Skeletal muscle tissue (tissue), 4 donors: ENCODE results near the gene MGST1. TPM values are rescaled to one million over a fixed set of nuclear protein-coding genes. Genes with fewer than 3 reads are reported as not detected.
"Not testable (repeated sequence)": the region's sequence is repeated elsewhere in the genome, so short reads cannot be mapped to it uniquely, and the experiment has no call there.

Experiments
- H3K27ac ChIP-seq: one replicate; pipeline ENCODE4 v1.7.0; 2013; ENCODE audit warnings: mild to moderate bottlenecking, low read depth, low read length, inconsistent platforms
- H3K27me3 ChIP-seq, 3 donors: one replicate each; pipeline ENCODE4 v1.7.0; 2013; ENCODE audit warnings: low read length in 3 of 3; ENCODE audit not compliant: control insufficient read depth in 3 of 3, insufficient read depth in 3 of 3
- H3K36me3 ChIP-seq, 3 donors: one replicate each; pipeline ENCODE4 v1.7.0; 2013; ENCODE audit warnings: low read length in 3 of 3; ENCODE audit not compliant: control insufficient read depth in 3 of 3, insufficient read depth in 3 of 3
- H3K4me1 ChIP-seq, 3 donors: one replicate each; pipeline ENCODE4 v1.7.0; 2013; ENCODE audit warnings: low read length in 3 of 3, mild to moderate bottlenecking in 3 of 3; ENCODE audit not compliant: control insufficient read depth in 3 of 3, insufficient read depth in 3 of 3
- H3K4me3 ChIP-seq, 3 donors: one replicate each; pipeline ENCODE4 v1.7.0; 2013; ENCODE audit warnings: low read length in 3 of 3
- H3K9ac ChIP-seq, 3 donors: one replicate each; pipeline ENCODE4 v1.7.0; 2013; ENCODE audit warnings: low read length in 3 of 3, mild to moderate bottlenecking in 3 of 3, moderate library complexity in 2 of 3, low read depth in 1 of 3
- H3K9me3 ChIP-seq, 3 donors: one replicate each; pipeline ENCODE4 v1.7.0; 2013; ENCODE audit warnings: low read length in 3 of 3; ENCODE audit not compliant: control insufficient read depth in 3 of 3
- total RNA-seq: library from RNA; depleted of rRNA; stranded (reverse); fragments of >200 nt; gene quantifications from one replicate; pipeline ENCODE4 v1.2.3, GENCODE V29; 2014
- donor health status: Osteomylitis.

The MGST1 gene
- total RNA-seq, 1 donor from 2014 or later, result 12.5 TPM

DNA sequence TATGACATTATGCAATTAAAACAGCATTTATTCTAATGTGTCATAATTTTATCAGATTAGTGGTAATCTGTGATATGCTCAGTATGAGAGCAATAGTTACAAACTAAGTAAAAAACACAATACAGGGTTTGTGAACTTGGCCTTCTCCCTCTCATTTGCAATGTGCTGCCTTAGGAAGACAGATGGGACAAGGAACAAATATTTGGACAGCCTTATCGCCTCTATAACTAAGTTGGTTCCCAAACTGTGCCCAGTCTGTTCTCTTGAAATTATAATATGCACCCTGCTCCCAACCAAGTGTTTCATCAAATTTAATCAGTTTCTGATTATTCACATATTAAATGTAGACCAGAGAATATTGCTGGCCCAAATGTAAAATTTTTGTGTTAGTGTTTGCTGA lies 22.7 kb downstream of the MGST1 start:
- no peaks in the 10 kb centered on the region for H3K27me3 ChIP-seq
- no peaks in the 10 kb centered on the region for H3K9me3 ChIP-seq
- no peaks in the 10 kb centered on the region for H3K36me3 ChIP-seq
- H3K27ac ChIP-seq, result no peak overlapping the region
- H3K4me1 ChIP-seq, result no peaks in the 10 kb centered on the region
- no peak overlapping the region for H3K9ac ChIP-seq
- H3K4me3 ChIP-seq, result no peak overlapping the region

DNA sequence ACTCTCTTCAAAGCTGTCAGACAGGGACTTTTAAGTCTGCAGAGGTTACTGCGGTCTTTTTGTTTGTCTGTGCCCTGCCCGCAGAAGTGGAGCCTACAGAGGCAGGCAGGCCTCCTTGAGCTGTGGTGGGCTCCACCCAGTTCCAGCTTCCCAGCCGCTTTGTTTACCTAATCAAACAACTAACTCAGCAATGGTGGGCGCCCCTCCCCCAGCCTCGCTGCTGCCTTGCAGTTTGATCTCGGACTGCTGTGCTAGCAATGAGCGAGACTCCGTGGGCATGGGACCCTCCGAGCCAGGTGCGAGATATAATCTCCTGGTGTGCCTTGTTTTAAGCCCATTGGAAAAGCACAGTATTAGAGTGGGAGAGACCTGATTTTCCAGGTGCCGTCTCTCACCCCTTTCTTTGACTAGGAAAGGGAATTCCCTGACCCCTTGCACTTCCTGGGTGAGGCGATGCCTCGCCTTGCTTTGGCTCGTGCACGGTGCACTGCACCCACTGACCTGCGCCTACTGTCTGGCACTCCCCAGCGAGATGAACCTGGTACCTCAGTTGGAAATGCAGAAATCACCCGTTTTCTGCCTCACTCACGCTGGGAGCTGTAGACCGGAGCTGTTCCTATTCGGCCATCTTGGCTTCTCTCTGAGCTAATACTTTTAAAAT lies 35.3 kb downstream of the MGST1 start:
- H3K4me1 ChIP-seq, H3K27me3 ChIP-seq, H3K27ac ChIP-seq, H3K36me3 ChIP-seq, H3K9me3 ChIP-seq, H3K4me3 ChIP-seq, H3K9ac ChIP-seq: not testable (repeated sequence)

DNA sequence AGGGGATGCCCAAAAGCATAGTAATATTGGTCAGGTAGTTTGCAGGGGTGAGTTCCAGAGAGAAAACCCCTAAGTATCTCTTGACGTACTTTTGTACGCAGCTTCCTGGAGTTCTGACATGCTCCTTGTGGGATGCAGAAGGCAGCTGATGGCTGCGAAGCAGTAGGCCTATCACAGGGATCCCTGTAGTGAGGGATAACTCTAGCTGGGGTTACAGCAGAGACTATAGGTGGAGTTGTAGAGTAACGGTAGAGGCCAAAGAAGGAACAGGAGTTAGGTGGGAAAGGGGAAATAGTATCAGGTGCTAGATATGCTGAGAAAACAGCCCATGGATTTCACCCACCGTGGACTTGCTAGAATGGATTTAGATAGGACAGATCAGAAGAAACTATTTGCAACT lies 37.3 kb downstream of the MGST1 start:
- H3K9me3 ChIP-seq, result no peaks in the 10 kb centered on the region
- no peak overlapping the region for H3K4me3 ChIP-seq
- H3K9ac ChIP-seq, result no peak overlapping the region
- H3K27ac ChIP-seq, result no peak overlapping the region
- no peaks in the 10 kb centered on the region for H3K4me1 ChIP-seq
- peaks cover 0 to 3% (median 0%) of the 10 kb centered on the region in 3 donors for H3K27me3 ChIP-seq
- H3K36me3 ChIP-seq, result no peaks in the 10 kb centered on the region

DNA sequence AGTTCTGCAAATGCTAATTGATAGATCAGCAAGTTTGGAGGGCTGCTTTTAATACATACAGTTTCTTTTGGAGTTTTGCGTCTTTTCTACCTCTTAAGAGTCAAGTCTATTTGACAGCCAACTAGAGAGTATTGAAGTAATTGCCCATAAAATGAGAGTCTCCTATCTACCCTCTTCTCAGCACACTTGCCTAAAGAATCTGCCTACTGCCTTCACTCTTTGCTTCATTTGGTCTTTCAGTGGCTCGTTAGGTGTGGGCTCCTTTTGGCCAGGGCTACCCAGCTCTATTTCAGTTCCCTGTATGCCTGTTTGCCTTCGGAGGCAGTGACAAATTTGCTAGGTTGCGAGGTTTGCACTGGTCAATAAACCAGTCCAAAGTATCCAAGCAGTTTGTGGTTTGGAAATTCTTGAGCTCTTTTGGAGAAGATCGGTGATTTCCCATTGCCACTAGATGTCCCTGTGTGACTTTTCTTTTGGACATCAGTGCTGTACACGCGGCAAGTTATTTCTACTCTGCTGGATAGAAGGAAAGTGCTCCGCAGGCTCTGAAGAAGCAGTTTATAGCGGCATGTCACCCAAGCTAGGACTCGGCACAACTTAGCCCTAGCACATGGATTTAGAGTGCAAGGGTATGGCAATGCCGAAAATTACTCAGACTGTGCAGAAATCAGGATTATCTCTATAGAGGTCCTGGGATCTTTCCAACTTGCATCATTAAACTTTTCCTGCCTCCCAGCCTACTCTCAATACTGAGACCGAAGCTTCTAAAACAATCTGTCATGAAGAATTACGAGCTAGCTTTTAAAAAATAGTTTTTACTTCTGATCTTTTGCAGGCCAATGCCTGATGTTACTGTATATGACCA lies 38.6 kb downstream of the MGST1 start:
- H3K36me3 ChIP-seq, result no peaks in the 10 kb centered on the region
- peak overlapping the region in 1 of 3 donors; percentile 2 for H3K9ac ChIP-seq
- no peaks in the 10 kb centered on the region for H3K9me3 ChIP-seq
- no peak overlapping the region for H3K27ac ChIP-seq
- H3K27me3 ChIP-seq, result peaks cover 0 to 3% (median 0%) of the 10 kb centered on the region in 3 donors
- no peak overlapping the region for H3K4me3 ChIP-seq
- no peaks in the 10 kb centered on the region for H3K4me1 ChIP-seq

DNA sequence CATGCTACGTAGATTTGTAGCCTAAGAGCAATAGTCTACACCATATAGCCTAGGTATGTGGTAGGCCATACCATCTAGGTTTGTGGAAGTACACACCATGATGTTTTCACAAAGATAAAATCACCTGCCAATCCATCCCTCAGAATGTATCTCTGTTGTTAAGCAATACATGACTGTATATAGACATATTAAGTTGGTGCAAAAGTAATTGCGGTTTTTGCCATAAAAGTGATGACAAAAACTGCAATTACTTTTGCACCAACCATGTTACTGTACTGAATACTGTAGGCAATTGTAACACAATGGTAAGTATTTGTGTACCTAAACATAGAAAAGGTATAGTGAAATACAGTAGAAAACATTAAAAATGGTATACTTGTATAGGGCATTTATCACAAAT lies 40.5 kb downstream of the MGST1 start:
- H3K27ac ChIP-seq, result no peak overlapping the region
- H3K4me1 ChIP-seq, result no peaks in the 10 kb centered on the region
- H3K36me3 ChIP-seq, result no peaks in the 10 kb centered on the region
- H3K9ac ChIP-seq, result no peak overlapping the region
- H3K27me3 ChIP-seq, result peaks cover 0 to 3% (median 0%) of the 10 kb centered on the region in 3 donors
- H3K9me3 ChIP-seq, result peaks cover 0 to 2% (median 0%) of the 10 kb centered on the region in 3 donors
- H3K4me3 ChIP-seq, result no peak overlapping the region

DNA sequence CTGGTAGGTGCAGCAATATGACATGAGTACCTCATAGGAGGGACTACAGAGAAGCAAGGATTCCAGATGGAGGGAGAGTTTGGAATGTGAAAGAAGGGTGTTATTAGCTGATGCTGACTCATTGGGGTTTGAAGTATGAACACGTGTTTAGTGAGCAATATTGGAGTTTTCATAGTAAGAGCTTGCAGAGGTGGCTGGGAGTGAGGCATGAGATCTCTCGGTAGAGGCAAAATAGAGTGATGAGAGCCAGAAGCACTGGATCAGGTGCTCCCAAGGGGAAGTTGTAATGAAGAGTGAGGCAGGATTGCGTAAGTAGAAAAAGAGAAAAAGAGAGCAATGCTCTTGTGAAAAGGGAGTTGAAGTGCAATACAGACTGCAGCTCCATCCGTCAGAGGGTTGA lies 42.1 kb downstream of the MGST1 start:
- H3K9ac ChIP-seq, result no peak overlapping the region
- H3K4me1 ChIP-seq, result no peaks in the 10 kb centered on the region

DNA sequence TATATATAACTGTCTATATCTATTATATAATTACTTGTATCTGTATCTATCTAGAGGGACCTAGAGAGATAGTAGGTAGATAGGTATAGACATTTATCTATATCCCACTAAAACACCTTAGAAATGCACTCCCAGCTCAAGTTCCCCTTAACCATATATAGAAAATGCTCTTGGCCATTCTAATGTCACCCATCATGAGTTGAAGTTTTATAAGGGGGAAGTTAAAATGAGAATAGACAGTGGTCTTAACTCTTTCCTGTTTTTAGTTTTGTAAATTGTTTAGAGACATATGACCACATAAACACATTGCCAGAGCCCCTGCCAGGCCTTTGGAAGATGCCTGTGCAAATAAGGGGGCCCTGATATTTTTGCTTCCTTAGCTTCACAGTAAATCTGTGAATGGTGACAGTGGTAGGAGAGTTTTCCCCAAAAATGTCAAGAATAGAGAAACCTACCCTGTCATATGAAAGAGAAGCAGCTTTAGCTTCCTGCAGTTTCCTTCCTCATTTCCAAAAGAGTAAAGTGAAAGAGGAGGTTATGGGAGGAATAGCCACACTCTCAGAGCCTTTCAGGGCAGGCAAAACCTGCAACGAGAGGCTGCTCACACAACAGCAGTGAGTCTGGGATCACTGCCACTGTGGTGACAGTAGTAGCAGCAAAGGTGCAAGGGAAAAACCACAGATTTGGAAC lies 45.5 kb downstream of the MGST1 start:
- Histone ChIP-seq H3K36me3 (no peaks in the 10 kb centered on the region), H3K4me1 (no peaks in the 10 kb centered on the region), H3K4me3 (no peak overlapping the region), H3K9ac (no peak overlapping the region), H3K27ac (no peak overlapping the region), H3K27me3 (no peaks in the 10 kb centered on the region), H3K9me3 (peaks cover 0 to 2% (median 0%) of the 10 kb centered on the region in 3 donors)

More for the DNA sequence above, 42.1 kb downstream of the MGST1 start:
- Histone ChIP-seq H3K4me3 (no peak overlapping the region), H3K27me3 (peaks cover 0 to 2% (median 0%) of the 10 kb centered on the region in 3 donors), H3K27ac (no peak overlapping the region), H3K36me3 (no peaks in the 10 kb centered on the region), H3K9me3 (peaks cover 0 to 2% (median 0%) of the 10 kb centered on the region in 3 donors)

DNA sequence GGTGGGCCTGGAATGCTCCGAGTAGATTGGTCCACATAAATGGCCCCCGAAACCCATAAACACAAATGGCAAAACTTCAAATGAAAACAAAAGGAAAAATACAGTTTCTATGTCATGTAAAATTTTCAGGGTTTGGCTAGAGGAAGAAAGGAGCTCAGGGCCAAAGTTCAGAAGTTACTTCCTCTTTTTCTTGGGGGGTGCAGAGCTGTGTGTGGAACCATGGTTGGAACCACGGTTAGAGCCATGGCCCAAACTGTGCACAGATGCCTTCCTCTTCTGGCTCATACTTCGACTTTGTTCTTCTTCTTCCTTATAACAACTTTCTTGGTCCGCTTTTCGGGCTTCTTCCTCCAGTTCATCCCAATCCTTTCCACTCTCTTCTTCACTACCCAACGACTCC lies 51.7 kb downstream of the MGST1 start:
- Histone ChIP-seq H3K36me3 (no peaks in the 10 kb centered on the region), H3K27ac (no peak overlapping the region), H3K27me3 (no peaks in the 10 kb centered on the region), H3K4me1 (no peaks in the 10 kb centered on the region), H3K9ac (no peak overlapping the region), H3K9me3 (no peaks in the 10 kb centered on the region), H3K4me3 (no peak overlapping the region)

DNA sequence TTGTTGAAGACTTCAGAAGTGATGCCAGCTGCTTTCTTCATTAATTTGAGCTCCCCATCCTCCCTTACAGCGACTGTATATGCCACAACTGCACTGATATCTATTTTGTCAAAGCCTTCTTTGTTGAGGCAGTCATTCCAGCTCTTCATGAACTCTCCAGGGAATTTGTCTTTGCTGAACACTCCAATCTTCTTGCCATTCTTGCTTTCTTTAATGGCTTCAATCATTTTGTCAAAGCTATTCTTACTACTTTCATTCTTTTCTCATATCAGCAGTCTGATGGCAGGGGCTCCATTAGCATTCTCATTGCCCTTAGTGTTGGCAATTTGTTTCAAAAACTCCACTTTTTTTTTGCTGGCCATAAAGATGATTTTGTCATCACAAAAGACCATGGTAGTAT lies 54.4 kb downstream of the MGST1 start:
- H3K9me3 ChIP-seq, H3K9ac ChIP-seq, H3K4me1 ChIP-seq, H3K27me3 ChIP-seq, H3K36me3 ChIP-seq, H3K4me3 ChIP-seq, H3K27ac ChIP-seq: not testable (repeated sequence)

DNA sequence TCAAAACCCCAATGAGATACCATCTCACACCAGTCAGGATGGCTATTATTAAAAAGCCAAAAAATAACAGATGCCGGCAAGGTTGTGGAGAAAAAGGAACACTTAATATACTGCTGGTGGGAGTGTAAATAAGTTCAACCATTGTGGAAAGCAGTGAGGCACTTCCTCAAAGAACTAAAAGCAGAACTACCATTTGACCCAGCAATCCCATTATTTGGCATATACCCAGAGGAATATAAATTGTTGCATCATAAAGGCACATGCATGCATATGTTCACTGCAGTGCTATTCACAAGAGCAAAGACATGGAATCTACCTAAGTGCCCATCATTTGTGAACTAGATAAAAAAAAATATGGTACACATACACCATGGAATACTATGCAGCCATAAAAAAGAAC lies 59.9 kb downstream of the MGST1 start:
- no peak overlapping the region for H3K9ac ChIP-seq
- no peak overlapping the region for H3K27ac ChIP-seq
- H3K36me3 ChIP-seq, result no peaks in the 10 kb centered on the region
- no peaks in the 10 kb centered on the region for H3K4me1 ChIP-seq
- no peaks in the 10 kb centered on the region for H3K27me3 ChIP-seq
- no peaks in the 10 kb centered on the region for H3K9me3 ChIP-seq
- H3K4me3 ChIP-seq, result no peak overlapping the region
